Rectal smooth muscle tissue (tissue), 1 donor: ENCODE measurements around the gene NGDN.
"Not testable (repeated sequence)": the region's sequence is repeated elsewhere in the genome, so short reads cannot be mapped to it uniquely, and the experiment has no call there.

Experiments used
- H3K27ac ChIP-seq: one replicate; pipeline ENCODE4 v1.7.0; 2013; ENCODE audit warnings: low read depth, low read length, inconsistent platforms
- H3K27me3 ChIP-seq: one replicate; pipeline ENCODE4 v1.7.0; 2013; ENCODE audit warnings: low read length; ENCODE audit not compliant: control insufficient read depth, insufficient read depth
- H3K36me3 ChIP-seq: one replicate; pipeline ENCODE4 v1.7.0; 2013; ENCODE audit warnings: low read length; ENCODE audit not compliant: control insufficient read depth, insufficient read depth
- H3K4me1 ChIP-seq: one replicate; pipeline ENCODE4 v1.7.0; 2013; ENCODE audit warnings: low read length; ENCODE audit not compliant: control insufficient read depth, insufficient read depth
- H3K4me3 ChIP-seq: one replicate; pipeline ENCODE4 v1.7.0; 2013; ENCODE audit warnings: low read length
- H3K9ac ChIP-seq: one replicate; pipeline ENCODE4 v1.7.0; 2013; ENCODE audit warnings: low read length

The NGDN gene

GRCh38 chr14:23444314-23444713 is 25.2 kb upstream of the NGDN start:
- no peak overlapping the region for H3K4me3 ChIP-seq
- H3K27me3 ChIP-seq: no peaks in the 10 kb centered on the region
- no peak overlapping the region for H3K27ac ChIP-seq
- H3K4me1 ChIP-seq: no peaks in the 10 kb centered on the region
- H3K9ac ChIP-seq: no peak overlapping the region
- no peaks in the 10 kb centered on the region for H3K36me3 ChIP-seq

GRCh38 chr14:23445773-23446172 is 23.7 kb upstream of the NGDN start:
- Histone ChIP-seq H3K36me3 (no peaks in the 10 kb centered on the region), H3K27me3 (no peaks in the 10 kb centered on the region), H3K9ac (no peak overlapping the region), H3K4me1 (no peaks in the 10 kb centered on the region), H3K4me3 (no peak overlapping the region), H3K27ac (no peak overlapping the region)

- Histone ChIP-seq H3K27ac (no peak overlapping the region), H3K27me3 (no peaks in the 10 kb centered on the region), H3K9ac (no peak overlapping the region), H3K4me3 (no peak overlapping the region), H3K4me1 (no peaks in the 10 kb centered on the region), H3K36me3 (no peaks in the 10 kb centered on the region)
Observed at GRCh38 chr14:23446291-23446851, 23.1 kb upstream of the NGDN start.

GRCh38 chr14:23447361-23448350 is 21.8 kb upstream of the NGDN start:
- Histone ChIP-seq H3K36me3 (no peaks in the 10 kb centered on the region), H3K4me1 (no peaks in the 10 kb centered on the region), H3K27me3 (no peaks in the 10 kb centered on the region), H3K27ac (no peak overlapping the region), H3K4me3 (no peak overlapping the region), H3K9ac (no peak overlapping the region)

GRCh38 chr14:23449314-23449713 is 20.2 kb upstream of the NGDN start:
- no peaks in the 10 kb centered on the region for H3K27me3 ChIP-seq
- no peak overlapping the region for H3K9ac ChIP-seq
- no peaks in the 10 kb centered on the region for H3K36me3 ChIP-seq
- H3K4me3 ChIP-seq: no peak overlapping the region
- no peak overlapping the region for H3K27ac ChIP-seq
- no peaks in the 10 kb centered on the region for H3K4me1 ChIP-seq

- no peak overlapping the region for H3K4me3 ChIP-seq
- H3K27me3 ChIP-seq: no peaks in the 10 kb centered on the region
- no peaks in the 10 kb centered on the region for H3K4me1 ChIP-seq
- H3K36me3 ChIP-seq: no peaks in the 10 kb centered on the region
- no peak overlapping the region for H3K27ac ChIP-seq
- no peak overlapping the region for H3K9ac ChIP-seq
Observed at GRCh38 chr14:23450379-23450778, 19.1 kb upstream of the NGDN start.

GRCh38 chr14:23452237-23452636 is 17.3 kb upstream of the NGDN start:
- no peaks in the 10 kb centered on the region for H3K4me1 ChIP-seq
- no peak overlapping the region for H3K9ac ChIP-seq
- H3K27ac ChIP-seq: no peak overlapping the region
- no peak overlapping the region for H3K4me3 ChIP-seq
- H3K27me3 ChIP-seq: no peaks in the 10 kb centered on the region
- no peaks in the 10 kb centered on the region for H3K36me3 ChIP-seq

- H3K9ac ChIP-seq: no peak overlapping the region
- H3K36me3 ChIP-seq: no peaks in the 10 kb centered on the region
- H3K27me3 ChIP-seq: no peaks in the 10 kb centered on the region
- no peak overlapping the region for H3K27ac ChIP-seq
- no peaks in the 10 kb centered on the region for H3K4me1 ChIP-seq
- H3K4me3 ChIP-seq: no peak overlapping the region
Observed at GRCh38 chr14:23454445-23454856, 15.1 kb upstream of the NGDN start.

GRCh38 chr14:23456883-23457586 is 12.5 kb upstream of the NGDN start:
- H3K9ac ChIP-seq, H3K27ac ChIP-seq, H3K36me3 ChIP-seq, H3K4me1 ChIP-seq, H3K27me3 ChIP-seq, H3K4me3 ChIP-seq: not testable (repeated sequence)

GRCh38 chr14:23457587-23458445 is 11.7 kb upstream of the NGDN start:
- Histone ChIP-seq H3K4me1 (no peaks in the 10 kb centered on the region), H3K4me3 (no peak overlapping the region), H3K9ac (no peak overlapping the region), H3K27me3 (no peaks in the 10 kb centered on the region), H3K27ac (no peak overlapping the region), H3K36me3 (no peaks in the 10 kb centered on the region)

- no peaks in the 10 kb centered on the region for H3K4me1 ChIP-seq
- H3K27ac ChIP-seq: no peak overlapping the region
- no peaks in the 10 kb centered on the region for H3K27me3 ChIP-seq
- H3K9ac ChIP-seq: no peak overlapping the region
- no peak overlapping the region for H3K4me3 ChIP-seq
- H3K36me3 ChIP-seq: no peaks in the 10 kb centered on the region
Observed at GRCh38 chr14:23460960-23461359, 8.5 kb upstream of the NGDN start.

GRCh38 chr14:23464700-23465099 is 4.8 kb upstream of the NGDN start:
- no peaks in the 10 kb centered on the region for H3K27me3 ChIP-seq
- H3K9ac ChIP-seq: no peak overlapping the region
- H3K27ac ChIP-seq: no peak overlapping the region
- no peak overlapping the region for H3K4me3 ChIP-seq
- no peaks in the 10 kb centered on the region for H3K4me1 ChIP-seq
- H3K36me3 ChIP-seq: no peaks in the 10 kb centered on the region
